Mesendoderm (in vitro differentiated cells): Measurements from ENCODE around the gene FBXL3.

ENCODE experiments used
- DNase-seq: peaks from one replicate; pipeline ENCODE4 v3.0.0; 2013
- H2AK5ac ChIP-seq: 2 replicates; pipeline ENCODE4 v1.6.1; 2013; ENCODE audit warnings: low read length, inconsistent platforms
- H2BK120ac ChIP-seq: 2 replicates; pipeline ENCODE4 v1.6.1; 2013; ENCODE audit warnings: low read depth, mild to moderate bottlenecking, low read length, moderate library complexity, mixed read lengths
- H2BK15ac ChIP-seq: replicated peaks from 2 replicates; pipeline ENCODE4 v1.6.1; 2013; ENCODE audit warnings: low read depth, mild to moderate bottlenecking, moderate library complexity
- H2BK5ac ChIP-seq: 2 replicates; pipeline ENCODE4 v1.6.1; 2013; ENCODE audit warnings: low read length, inconsistent platforms
- H3K18ac ChIP-seq: 2 replicates; pipeline ENCODE4 v1.6.1; 2013; ENCODE audit warnings: mild to moderate bottlenecking, low read length, mixed read lengths
- H3K23ac ChIP-seq: one replicate; pipeline ENCODE4 v1.6.1; 2013; ENCODE audit warnings: low read length
- H3K27ac ChIP-seq: 2 replicates; pipeline ENCODE4 v1.5.1; 2013; ENCODE audit warnings: low read depth, mild to moderate bottlenecking, inconsistent platforms, low read length, moderate library complexity
- H3K27me3 ChIP-seq: 2 replicates; pipeline ENCODE4 v1.6.1; 2013; ENCODE audit warnings: low read length, control low read depth, mild to moderate bottlenecking, inconsistent platforms; ENCODE audit not compliant: insufficient read depth, poor library complexity
- H3K36me3 ChIP-seq: 2 replicates; pipeline ENCODE4 v1.6.1; 2013; ENCODE audit warnings: low read length, inconsistent platforms; ENCODE audit not compliant: control insufficient read depth, insufficient read depth
- H3K4ac ChIP-seq: one replicate; pipeline ENCODE4 v1.6.1; 2013; ENCODE audit warnings: low read depth, mild to moderate bottlenecking, low read length, moderate library complexity
- H3K4me1 ChIP-seq: 2 replicates; pipeline ENCODE4 v1.6.1; 2013; ENCODE audit warnings: low read depth, low read length, inconsistent platforms; ENCODE audit not compliant: control insufficient read depth
- H3K4me2 ChIP-seq: 2 replicates; pipeline ENCODE4 v1.6.1; 2013; ENCODE audit warnings: low read length
- H3K4me3 ChIP-seq: 2 replicates; pipeline ENCODE4 v1.5.1; 2013; ENCODE audit warnings: mild to moderate bottlenecking, low read length
- H3K56ac ChIP-seq: one replicate; pipeline ENCODE4 v1.6.1; 2013; ENCODE audit warnings: low read length
- H3K79me1 ChIP-seq: 2 replicates; pipeline ENCODE4 v1.6.1; 2013; ENCODE audit warnings: low read length, inconsistent platforms
- H3K79me2 ChIP-seq: 2 replicates; pipeline ENCODE4 v1.6.1; 2013; ENCODE audit warnings: mild to moderate bottlenecking, low read length; ENCODE audit not compliant: control insufficient read depth, insufficient read depth
- H3K9ac ChIP-seq: 2 replicates; pipeline ENCODE4 v1.6.1; 2013; ENCODE audit warnings: low read length, inconsistent platforms
- H4K5ac ChIP-seq: one replicate; pipeline ENCODE4 v1.6.1; 2013; ENCODE audit warnings: low read length
- H4K8ac ChIP-seq: one replicate; pipeline ENCODE4 v1.6.1; 2013; ENCODE audit warnings: low read depth, mild to moderate bottlenecking, control low read depth, low read length, moderate library complexity
- WGBS: extraction: QIAGEN DNeasy Blood & Tissue Kit; methylation state at CpG from one replicate; pipeline ENCODE4 v1.1.7; 2013; ENCODE audit warnings: low lambda C conversion rate, missing lambda C conversion rate; ENCODE audit not compliant: insufficient coverage; ENCODE audit errors: extremely low coverage; 5-methylcytosine and 5-hydroxymethylcytosine counted together

The FBXL3 gene

DNA sequence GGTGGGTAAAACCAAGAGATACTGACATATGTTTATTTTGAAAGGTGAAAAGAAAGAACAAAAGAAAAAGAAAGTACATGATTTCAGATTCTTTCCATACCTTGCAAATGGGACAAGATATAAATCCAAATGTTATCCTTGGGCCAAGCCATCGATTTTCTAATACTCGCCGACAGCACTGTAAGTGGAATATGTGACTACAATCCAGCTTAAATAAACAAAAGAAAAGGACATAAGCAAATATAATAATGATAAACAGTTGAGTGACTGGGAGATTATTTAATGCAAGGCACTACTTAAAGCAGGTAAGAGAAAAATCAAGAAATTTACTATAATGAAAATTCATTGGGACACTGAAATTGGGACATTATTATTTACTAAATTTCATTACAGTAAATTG, 29.9 kb upstream of the FBXL3 start:
- no peak overlapping the region for H3K56ac ChIP-seq
- H3K23ac ChIP-seq = no peak overlapping the region
- no peaks in the 10 kb centered on the region for H3K36me3 ChIP-seq
- no peak overlapping the region for H3K9ac ChIP-seq
- H2BK120ac ChIP-seq = no peak overlapping the region
- no CpG with 5 or more reads among the region's 3 CpGs for WGBS
- H4K8ac ChIP-seq = no peak overlapping the region
- H3K4me1 ChIP-seq = no peaks in the 10 kb centered on the region
- H3K79me1 ChIP-seq = no peaks in the 10 kb centered on the region
- H2BK5ac ChIP-seq = no peak overlapping the region
- H3K4ac ChIP-seq = no peak overlapping the region
- H3K27me3 ChIP-seq = no peaks in the 10 kb centered on the region
- H3K79me2 ChIP-seq = no peaks in the 10 kb centered on the region
- no peak overlapping the region for H3K4me2 ChIP-seq
- H3K4me3 ChIP-seq = no peak overlapping the region
- no peak overlapping the region for H2BK15ac ChIP-seq
- H2AK5ac ChIP-seq = no peak overlapping the region
- no peak for DNase-seq
- no peak overlapping the region for H4K5ac ChIP-seq
- no peak overlapping the region for H3K27ac ChIP-seq
- no peak overlapping the region for H3K18ac ChIP-seq

GRCh38 chr13:77056382-77056781, 29.4 kb upstream of the FBXL3 start:
- H3K23ac ChIP-seq = no peak overlapping the region
- no peaks in the 10 kb centered on the region for H3K79me1 ChIP-seq
- H3K27me3 ChIP-seq = no peaks in the 10 kb centered on the region
- H3K79me2 ChIP-seq = no peaks in the 10 kb centered on the region
- no peak overlapping the region for H3K4me2 ChIP-seq
- no peak overlapping the region for H3K4me3 ChIP-seq
- H3K9ac ChIP-seq = no peak overlapping the region
- no peak overlapping the region for H4K5ac ChIP-seq
- no peak overlapping the region for H3K27ac ChIP-seq
- H3K4ac ChIP-seq = no peak overlapping the region
- no peak overlapping the region for H2AK5ac ChIP-seq
- H3K36me3 ChIP-seq = no peaks in the 10 kb centered on the region
- H3K56ac ChIP-seq = no peak overlapping the region
- no peak overlapping the region for H4K8ac ChIP-seq
- WGBS = no CpG with 5 or more reads among the region's 3 CpGs
- peak; percentile 6 for DNase-seq
- H3K18ac ChIP-seq = no peak overlapping the region
- no peak overlapping the region for H2BK15ac ChIP-seq
- H3K4me1 ChIP-seq = no peaks in the 10 kb centered on the region
- H2BK120ac ChIP-seq = no peak overlapping the region
- H2BK5ac ChIP-seq = no peak overlapping the region

- Histone ChIP-seq H3K56ac (no peak overlapping the region), H3K4me3 (no peak overlapping the region), H3K9ac (no peak overlapping the region), H2BK120ac (no peak overlapping the region), H3K79me2 (no peaks in the 10 kb centered on the region), H2BK5ac (no peak overlapping the region), H3K4me2 (no peak overlapping the region), H3K27me3 (no peaks in the 10 kb centered on the region), H3K23ac (no peak overlapping the region), H3K4ac (no peak overlapping the region), H3K79me1 (no peaks in the 10 kb centered on the region), H3K4me1 (no peaks in the 10 kb centered on the region), H2BK15ac (no peak overlapping the region), H2AK5ac (no peak overlapping the region), H3K27ac (no peak overlapping the region), H3K18ac (no peak overlapping the region), H3K36me3 (no peaks in the 10 kb centered on the region), H4K8ac (no peak overlapping the region), H4K5ac (no peak overlapping the region)
- no CpG with 5 or more reads among the region's 2 CpGs for WGBS
- DNase-seq = no peak
Observed at GRCh38 chr13:77055158-77055557, 28.2 kb upstream of the FBXL3 start.

DNA sequence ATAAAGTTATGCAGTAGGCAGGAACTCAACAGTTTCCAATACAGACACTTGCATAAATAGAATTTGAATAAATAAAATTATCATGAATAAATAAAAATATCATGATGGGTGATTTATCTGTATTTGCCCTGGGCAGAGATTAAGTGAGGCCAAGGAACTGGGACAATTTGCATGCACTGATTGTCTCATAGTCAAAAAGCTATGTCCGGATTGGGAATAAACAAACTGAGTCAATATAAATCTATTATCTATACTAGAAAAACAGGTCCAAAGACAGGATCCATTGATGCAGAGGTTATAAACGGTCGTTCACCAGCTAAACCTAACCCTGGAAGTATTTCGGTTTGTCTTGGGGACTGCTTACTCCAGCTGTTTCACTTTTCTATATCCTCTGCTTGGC, 26.2 kb upstream of the FBXL3 start:
- DNase-seq = no peak
- Histone ChIP-seq H3K4me1 (no peaks in the 10 kb centered on the region), H3K36me3 (no peaks in the 10 kb centered on the region)

GRCh38 chr13:77048681-77049080, 21.7 kb upstream of the FBXL3 start:
- no peak overlapping the region for H3K9ac ChIP-seq
- H3K18ac ChIP-seq = no peak overlapping the region
- H3K36me3 ChIP-seq = no peaks in the 10 kb centered on the region
- no peak overlapping the region for H3K4me2 ChIP-seq
- H3K27ac ChIP-seq = peak overlapping the region; percentile 35
- H2AK5ac ChIP-seq = no peak overlapping the region
- H4K8ac ChIP-seq = no peak overlapping the region
- no peak overlapping the region for H2BK15ac ChIP-seq
- no peaks in the 10 kb centered on the region for H3K79me2 ChIP-seq
- no peak overlapping the region for H3K56ac ChIP-seq
- no peaks in the 10 kb centered on the region for H3K27me3 ChIP-seq
- no peak overlapping the region for H2BK5ac ChIP-seq
- H3K4ac ChIP-seq = no peak overlapping the region
- no peak overlapping the region for H3K4me3 ChIP-seq
- no peak overlapping the region for H3K23ac ChIP-seq
- H3K4me1 ChIP-seq = peaks cover 2% of the 10 kb centered on the region
- no peak overlapping the region for H2BK120ac ChIP-seq
- peak; percentile 75 for DNase-seq
- no peaks in the 10 kb centered on the region for H3K79me1 ChIP-seq
- WGBS = no CpG with 5 or more reads among the region's 4 CpGs
- H4K5ac ChIP-seq = no peak overlapping the region

More for the DNA sequence above, 26.2 kb upstream of the FBXL3 start:
- Histone ChIP-seq H2AK5ac (no peak overlapping the region), H3K4me3 (no peak overlapping the region), H3K23ac (no peak overlapping the region), H2BK120ac (no peak overlapping the region), H3K27ac (no peak overlapping the region), H4K8ac (no peak overlapping the region), H3K4me2 (no peak overlapping the region), H3K4ac (no peak overlapping the region), H4K5ac (no peak overlapping the region), H3K56ac (no peak overlapping the region), H2BK15ac (no peak overlapping the region), H3K79me1 (no peaks in the 10 kb centered on the region), H3K9ac (no peak overlapping the region), H3K79me2 (no peaks in the 10 kb centered on the region), H3K18ac (no peak overlapping the region), H3K27me3 (no peaks in the 10 kb centered on the region), H2BK5ac (no peak overlapping the region)
- WGBS = no CpG with 5 or more reads among the region's 4 CpGs

DNA sequence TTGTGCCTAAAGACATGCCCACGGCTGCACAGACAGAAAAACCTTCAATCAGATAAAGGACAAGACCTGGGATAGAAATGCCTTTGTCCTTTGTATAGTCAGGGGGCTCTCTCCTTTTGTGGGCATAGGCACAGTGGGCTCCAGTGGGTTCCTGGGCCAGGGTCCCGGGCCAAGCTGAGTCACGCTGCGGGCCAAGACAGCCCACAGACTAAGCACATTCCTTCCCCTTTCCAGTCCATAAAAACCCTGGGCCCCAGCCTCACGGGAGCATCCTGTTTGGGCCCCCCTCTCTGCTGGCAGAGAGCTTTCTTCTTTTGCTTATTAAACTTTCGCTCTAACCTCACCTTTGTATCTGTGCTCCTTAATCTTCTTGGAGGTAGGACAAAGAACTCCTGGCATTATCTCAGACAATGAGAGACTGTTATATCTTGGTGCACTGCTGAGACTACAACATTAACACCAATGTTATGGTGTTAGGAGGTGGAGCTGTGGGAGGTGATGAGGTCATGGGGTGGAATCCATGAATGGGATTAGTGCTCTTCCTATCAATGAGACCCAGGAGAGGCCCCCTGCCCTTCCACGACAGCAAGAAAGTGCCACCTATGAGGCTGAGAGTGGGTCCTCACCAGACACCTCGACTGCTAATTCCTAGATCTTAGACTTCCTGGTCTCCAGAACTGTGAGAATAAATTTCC, 20.8 kb upstream of the FBXL3 start:
- H3K79me2 ChIP-seq = no peaks in the 10 kb centered on the region
- H2BK120ac ChIP-seq = no peak overlapping the region
- no peak overlapping the region for H4K5ac ChIP-seq
- no peaks in the 10 kb centered on the region for H3K27me3 ChIP-seq
- no peak overlapping the region for H4K8ac ChIP-seq
- no peak overlapping the region for H3K4me3 ChIP-seq
- H2AK5ac ChIP-seq = no peak overlapping the region
- no peak overlapping the region for H2BK15ac ChIP-seq
- H3K23ac ChIP-seq = no peak overlapping the region
- H3K4me2 ChIP-seq = no peak overlapping the region
- WGBS = no CpG with 5 or more reads among the region's 8 CpGs
- H3K79me1 ChIP-seq = no peaks in the 10 kb centered on the region
- peaks cover 2% of the 10 kb centered on the region for H3K4me1 ChIP-seq
- peak overlapping the region; percentile 30 for H3K56ac ChIP-seq
- peak overlapping the region; percentile 40 for H2BK5ac ChIP-seq
- H3K27ac ChIP-seq = peak overlapping the region; percentile 64
- H3K18ac ChIP-seq = peak overlapping the region; percentile 40
- H3K36me3 ChIP-seq = no peaks in the 10 kb centered on the region
- peak; percentile 92 for DNase-seq
- H3K4ac ChIP-seq = no peak overlapping the region
- H3K9ac ChIP-seq = no peak overlapping the region
